Tibial artery (tissue), 4 donors: ENCODE measurements around the gene ABL1.

Experiments used
- DNase-seq, 2 donors: peaks; one replicate each; pipeline ENCODE4 v3.0.0-alpha.2; 2019
- H3K27ac ChIP-seq, 2 donors: fragments of 200-600 bp; sonication (generic) in 1 of 2; 1 replicate in 1 of 2; 2 replicates in 1 of 2; pipeline ENCODE4 v1.5.1; 2018 to 2019; ENCODE audit warnings: mild to moderate bottlenecking in 1 of 2
- H3K27me3 ChIP-seq, 2 donors: fragments of 200-600 bp; sonication (generic) in 1 of 2; one replicate each; pipeline versions ENCODE4 v1.5.1 to v1.6.0; 2016 to 2019
- H3K36me3 ChIP-seq, 3 donors: fragments of 200-600 bp; sonication (generic) in 2 of 3; one replicate each; pipeline ENCODE4 v1.5.1; 2016 to 2019; ENCODE audit warnings: mild to moderate bottlenecking in 2 of 3
- H3K4me1 ChIP-seq, 4 donors: fragments of 200-600 bp; sonication (generic) in 2 of 4; 1 replicate in 3 of 4; 2 replicates in 1 of 4; pipeline ENCODE4 v1.5.1; 2016 to 2019
- H3K4me3 ChIP-seq, 2 donors: fragments of 200-600 bp; sonication (generic) in 1 of 2; 1 replicate in 1 of 2; 2 replicates in 1 of 2; pipeline ENCODE4 v1.5.1; 2018 to 2019; ENCODE audit warnings: mild to moderate bottlenecking in 2 of 2
- H3K9me3 ChIP-seq, 3 donors: fragments of 200-600 bp; sonication (generic) in 1 of 3; one replicate each; pipeline ENCODE4 v1.5.1; 2016 to 2019
- intact Hi-C: fragments of 100-400 bp; cut with DNase I; formaldehyde crosslinking; loops from one replicate; pipeline ENCODE4 v1.15.0; 2023; ENCODE audit warnings: low total_unique reads
- TF ChIP-seq, protein P1 (sequence below), 2 experiments: fragments of 200-600 bp in 1 of 2; fragments of 450-650 bp in 1 of 2; IDR thresholded peaks; one replicate each; pipeline ENCODE4 v1.5.1; 2017 to 2019; ENCODE audit warnings: antibody characterized with exemption in 2 of 2, mild to moderate bottlenecking in 1 of 2, moderate library complexity in 1 of 2

Gene ABL1

DNA sequence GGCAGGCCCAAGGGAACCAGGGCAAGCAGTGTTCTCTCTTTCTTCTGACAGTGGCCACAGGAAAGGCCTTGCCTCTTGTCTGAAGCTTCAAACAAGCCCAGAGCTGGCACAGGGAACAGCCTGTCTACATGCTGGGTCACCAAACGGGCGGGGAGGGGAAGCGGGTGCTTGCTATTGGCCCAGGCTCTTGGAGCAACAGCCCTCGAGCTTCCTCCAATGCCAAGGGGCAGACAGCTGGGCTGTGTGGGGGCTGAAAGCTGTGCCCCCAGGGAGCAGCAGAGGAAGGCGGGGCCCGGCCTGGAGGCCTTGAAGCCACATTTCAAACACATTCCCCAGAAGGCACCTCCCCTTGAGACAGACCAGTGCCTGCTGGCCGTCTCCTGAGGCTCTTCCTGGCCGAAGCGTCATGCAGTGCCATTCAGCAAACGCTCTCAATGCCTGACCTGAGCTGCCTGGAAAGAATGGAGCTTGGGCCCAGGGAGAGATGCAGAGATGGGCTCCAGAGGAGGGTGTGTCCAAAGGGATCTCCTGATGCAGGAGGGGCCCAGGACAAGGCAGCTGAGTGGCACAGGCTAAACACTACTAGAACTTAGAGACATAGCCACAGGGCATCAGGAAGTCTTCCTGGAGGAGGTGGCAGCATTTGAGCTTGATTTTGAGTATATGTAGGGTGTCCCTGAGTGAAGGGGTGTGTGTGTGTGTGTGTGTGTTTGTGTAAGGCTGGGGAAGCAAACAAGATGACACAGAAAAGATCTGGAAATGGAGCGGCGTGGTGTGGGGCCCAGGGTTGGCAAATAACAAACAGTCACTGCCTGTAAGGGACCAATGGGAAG lies 101.4 kb downstream of the ABL1 start:
- Histone ChIP-seq H3K27me3 (peaks cover 7 to 94% of the 10 kb centered on the region in 2 donors), H3K4me3 (no peak overlapping the region), H3K36me3 (no peaks in the 10 kb centered on the region), H3K27ac (no peak overlapping the region), H3K9me3 (no peaks in the 10 kb centered on the region), H3K4me1 (peaks cover 0 to 68% (median 41%) of the 10 kb centered on the region in 4 donors)
- intact Hi-C loops: no loop called here
- peak; percentile 30 to 81 for DNase-seq
- TF ChIP-seq, protein P1, sequence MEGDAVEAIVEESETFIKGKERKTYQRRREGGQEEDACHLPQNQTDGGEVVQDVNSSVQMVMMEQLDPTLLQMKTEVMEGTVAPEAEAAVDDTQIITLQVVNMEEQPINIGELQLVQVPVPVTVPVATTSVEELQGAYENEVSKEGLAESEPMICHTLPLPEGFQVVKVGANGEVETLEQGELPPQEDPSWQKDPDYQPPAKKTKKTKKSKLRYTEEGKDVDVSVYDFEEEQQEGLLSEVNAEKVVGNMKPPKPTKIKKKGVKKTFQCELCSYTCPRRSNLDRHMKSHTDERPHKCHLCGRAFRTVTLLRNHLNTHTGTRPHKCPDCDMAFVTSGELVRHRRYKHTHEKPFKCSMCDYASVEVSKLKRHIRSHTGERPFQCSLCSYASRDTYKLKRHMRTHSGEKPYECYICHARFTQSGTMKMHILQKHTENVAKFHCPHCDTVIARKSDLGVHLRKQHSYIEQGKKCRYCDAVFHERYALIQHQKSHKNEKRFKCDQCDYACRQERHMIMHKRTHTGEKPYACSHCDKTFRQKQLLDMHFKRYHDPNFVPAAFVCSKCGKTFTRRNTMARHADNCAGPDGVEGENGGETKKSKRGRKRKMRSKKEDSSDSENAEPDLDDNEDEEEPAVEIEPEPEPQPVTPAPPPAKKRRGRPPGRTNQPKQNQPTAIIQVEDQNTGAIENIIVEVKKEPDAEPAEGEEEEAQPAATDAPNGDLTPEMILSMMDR (IDR thresholded peaks at IDR 0.05): no peak
